Fibroblast of villous mesenchyme (primary cell): ENCODE measurements around the gene SYT14. TPM values are rescaled to one million over a fixed set of nuclear protein-coding genes. Genes with fewer than 3 reads are reported as not detected.
"Not testable (repeated sequence)": the region's sequence is repeated elsewhere in the genome, so short reads cannot be mapped to it uniquely, and the experiment has no call there.

ENCODE experiments used
- DNase-seq: peaks from one replicate; pipeline ENCODE4 v3.0.0-alpha.2; 2010; ENCODE audit warnings: low read depth
- H3K4me3 ChIP-seq: 2 replicates; pipeline ENCODE4 v1.5.1; 2011; ENCODE audit warnings: low read depth, mild to moderate bottlenecking, low read length
- CTCF ChIP-seq: IDR thresholded peaks from 2 replicates; pipeline ENCODE4 v1.5.1; 2012; ENCODE audit warnings: low read depth, mild to moderate bottlenecking, low read length; ENCODE audit not compliant: insufficient read depth
- total RNA-seq: library from RNA; depleted of rRNA; stranded (reverse); fragments of >200 nt; gene quantifications from 2 replicates; pipeline ENCODE4 v1.2.3, GENCODE V29; 2012

Gene SYT14
- total RNA-seq, 1 donor: 3.9 TPM

- no peak for TF ChIP-seq CTCF
- no peak for DNase-seq
- no peak overlapping the region for H3K4me3 ChIP-seq
These were observed 87.9 kb downstream of the SYT14 start for GRCh38 chr1:210025870-210026269.

GRCh38 chr1:210027994-210028393 lies 90.0 kb downstream of the SYT14 start:
- no peak for DNase-seq
- H3K4me3 ChIP-seq: no peak overlapping the region
- TF ChIP-seq CTCF: no peak

- DNase-seq: no peak
- no peak for TF ChIP-seq CTCF
- no peak overlapping the region for H3K4me3 ChIP-seq
These were observed 93.5 kb downstream of the SYT14 start for GRCh38 chr1:210031473-210031872.

GRCh38 chr1:210043058-210043457 lies 105.0 kb downstream of the SYT14 start:
- no peak for TF ChIP-seq CTCF
- DNase-seq: no peak
- H3K4me3 ChIP-seq: no peak overlapping the region

GRCh38 chr1:210049616-210050015 lies 111.6 kb downstream of the SYT14 start:
- DNase-seq: no peak
- H3K4me3 ChIP-seq: no peak overlapping the region
- no peak for TF ChIP-seq CTCF

- not testable (repeated sequence) for DNase-seq, H3K4me3 ChIP-seq
These were observed 112.5 kb downstream of the SYT14 start for GRCh38 chr1:210050491-210050890.

GRCh38 chr1:210053126-210053525 lies 115.1 kb downstream of the SYT14 start:
- no peak overlapping the region for H3K4me3 ChIP-seq
- no peak for TF ChIP-seq CTCF
- no peak for DNase-seq

GRCh38 chr1:210057593-210057992 lies 119.6 kb downstream of the SYT14 start:
- no peak overlapping the region for H3K4me3 ChIP-seq
- no peak for DNase-seq
- no peak for TF ChIP-seq CTCF
